DMS53 treated with DMSO at 0.1 percent for 48 hours (cell line): Measurements from ENCODE around the gene FYB1.

Experiments used
- DNase-seq: peaks from one replicate; lab custom pipeline; 2025; ENCODE audit not compliant: unreplicated experiment; lab: John Stamatoyannopoulos, UW

Gene FYB1

DNA sequence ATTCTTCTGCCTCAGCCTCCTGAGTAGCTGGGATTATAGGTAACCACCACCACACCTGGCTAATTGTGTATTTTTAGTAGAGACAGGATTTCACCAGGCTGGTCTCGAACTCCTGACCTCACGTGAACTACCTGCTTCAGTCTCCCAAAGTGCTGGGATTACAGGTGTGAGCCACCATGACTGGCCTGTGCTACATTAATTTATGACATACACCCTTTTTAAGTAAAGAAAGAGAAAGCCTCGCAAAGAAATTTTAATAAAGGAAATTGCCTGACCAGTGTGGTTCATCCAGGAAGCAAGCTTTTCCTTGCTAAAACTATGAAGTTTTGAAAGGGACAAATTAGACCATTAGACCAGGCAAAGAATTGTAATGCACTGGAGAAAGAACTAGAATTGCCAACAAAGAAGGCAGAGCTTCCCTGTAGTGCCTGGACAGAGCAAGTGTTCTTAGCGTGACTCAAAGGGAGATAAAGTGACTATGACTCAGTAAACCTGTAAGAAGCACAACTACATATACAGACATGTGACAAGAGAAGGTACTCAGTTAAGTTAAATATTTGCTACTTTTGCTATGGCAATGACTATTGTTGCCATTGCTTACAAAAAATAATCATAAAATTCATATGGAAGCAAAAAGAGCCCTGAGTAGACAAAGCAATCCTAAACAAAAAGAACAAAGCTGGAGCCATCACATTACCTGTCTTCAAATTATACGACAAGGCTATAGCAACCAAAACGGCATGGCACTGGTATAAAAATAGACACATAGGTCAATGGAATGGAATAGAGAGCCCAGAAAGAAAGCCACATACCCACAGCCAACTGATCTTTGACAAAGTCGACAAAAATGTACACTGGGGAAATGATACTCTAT lies 54.6 kb downstream of the FYB1 start:
- DNase-seq, result no peak

GRCh38 chr5:39164016-39164415 lies 55.3 kb downstream of the FYB1 start:
- DNase-seq, result no peak

DNA sequence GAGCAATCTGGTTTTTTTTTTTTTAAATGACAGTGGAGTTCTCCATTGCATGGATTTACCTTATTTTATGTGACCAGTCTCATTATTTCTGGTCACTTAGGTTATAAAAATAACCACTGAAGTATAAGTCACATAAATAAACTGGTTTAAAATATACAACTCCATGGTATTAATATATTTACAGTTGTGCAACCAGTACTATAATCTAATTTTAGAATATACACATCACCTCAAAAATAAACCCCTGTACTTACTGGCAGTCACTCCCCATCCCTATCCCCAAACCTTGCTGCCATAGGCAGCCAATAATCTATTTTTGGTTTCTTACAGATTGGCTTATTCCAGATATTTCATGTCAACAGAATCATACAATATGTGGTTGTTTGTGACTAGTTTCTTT lies 57.8 kb downstream of the FYB1 start:
- DNase-seq, result no peak

- no peak for DNase-seq
These were observed 58.7 kb downstream of the FYB1 start for GRCh38 chr5:39160576-39161213.

- DNase-seq, result no peak
These were observed 59.4 kb downstream of the FYB1 start for GRCh38 chr5:39159811-39160490.

DNA sequence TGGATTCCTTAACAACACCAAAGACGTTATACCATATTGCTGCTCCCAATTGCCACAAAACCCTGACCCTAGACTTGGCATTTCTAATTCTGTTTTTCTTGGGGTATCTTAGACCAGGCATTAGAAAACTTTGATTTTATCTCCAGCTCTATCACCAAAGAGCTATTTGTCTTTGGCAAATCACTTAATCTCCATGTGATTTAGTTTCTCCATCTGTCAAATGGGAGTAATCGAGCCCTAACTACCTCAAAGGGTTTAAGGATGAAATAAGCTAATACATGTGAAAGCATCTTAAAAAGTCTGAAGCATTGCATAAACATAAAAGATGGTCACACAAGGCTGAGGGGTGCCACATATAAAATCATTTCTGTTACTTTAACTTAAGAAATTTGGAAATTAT lies 60.6 kb downstream of the FYB1 start:
- no peak for DNase-seq

DNA sequence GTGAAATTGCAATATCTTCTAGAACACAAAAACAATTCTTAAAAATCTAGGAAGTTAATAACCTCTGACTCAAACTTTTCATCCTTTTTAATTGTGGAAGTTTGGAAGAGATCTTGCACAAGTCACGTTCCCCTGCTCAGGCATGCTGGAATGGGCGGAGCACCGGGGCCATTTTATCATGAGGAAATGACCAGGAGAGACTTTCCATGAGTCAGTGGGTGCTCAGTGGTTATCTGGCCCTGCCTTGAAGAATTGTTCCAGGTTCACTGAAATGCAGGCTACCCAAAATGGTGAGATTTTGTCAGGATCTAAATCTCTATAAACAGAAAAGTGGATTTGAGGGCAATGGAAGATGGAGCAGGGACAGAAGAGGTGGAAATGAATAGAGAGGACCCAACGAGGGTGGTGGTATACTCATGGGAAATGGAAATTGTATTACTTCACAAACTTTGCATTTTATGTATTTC lies 61.2 kb downstream of the FYB1 start:
- no peak for DNase-seq

GRCh38 chr5:39157701-39158100 lies 61.7 kb downstream of the FYB1 start:
- no peak for DNase-seq

DNA sequence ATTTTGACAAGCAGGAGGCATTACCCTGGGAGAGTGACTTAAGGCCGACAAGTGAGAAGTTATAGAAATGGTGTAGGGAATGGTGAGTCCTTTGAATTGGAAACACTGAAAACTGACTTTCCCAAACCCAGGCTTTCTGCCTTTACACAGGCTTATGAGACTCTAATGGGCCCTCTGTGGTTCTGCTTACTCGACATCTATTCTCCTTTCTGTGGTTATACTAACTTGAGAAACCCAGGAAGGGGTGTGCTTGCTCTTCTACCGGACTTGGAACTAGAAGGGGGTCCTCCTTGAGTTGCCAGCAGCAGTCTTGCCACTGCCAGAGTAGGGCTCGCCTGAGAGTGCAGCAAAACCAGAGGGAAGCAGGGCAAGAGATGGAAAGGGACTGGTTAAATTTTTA lies 63.3 kb downstream of the FYB1 start:
- DNase-seq, result no peak

DNA sequence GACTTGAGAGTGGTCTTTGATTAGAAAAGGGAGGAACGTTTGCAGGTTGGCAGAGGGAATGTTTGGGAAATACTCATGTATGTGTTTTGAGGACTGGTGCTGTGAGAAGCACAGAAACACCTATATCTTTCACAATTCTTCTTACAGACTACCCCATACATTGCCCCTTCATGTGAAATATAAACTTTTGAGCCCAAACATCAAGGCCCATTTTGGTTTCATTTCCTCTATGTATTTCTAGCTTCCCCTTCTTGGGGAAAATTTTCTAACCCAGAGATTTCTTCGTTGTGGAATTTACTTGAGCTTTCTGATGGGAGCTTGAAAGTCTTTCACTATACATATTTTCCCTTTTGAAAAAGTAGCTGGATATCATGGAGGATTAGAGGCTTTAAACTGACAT lies 67.6 kb downstream of the FYB1 start:
- DNase-seq, result no peak

DNA sequence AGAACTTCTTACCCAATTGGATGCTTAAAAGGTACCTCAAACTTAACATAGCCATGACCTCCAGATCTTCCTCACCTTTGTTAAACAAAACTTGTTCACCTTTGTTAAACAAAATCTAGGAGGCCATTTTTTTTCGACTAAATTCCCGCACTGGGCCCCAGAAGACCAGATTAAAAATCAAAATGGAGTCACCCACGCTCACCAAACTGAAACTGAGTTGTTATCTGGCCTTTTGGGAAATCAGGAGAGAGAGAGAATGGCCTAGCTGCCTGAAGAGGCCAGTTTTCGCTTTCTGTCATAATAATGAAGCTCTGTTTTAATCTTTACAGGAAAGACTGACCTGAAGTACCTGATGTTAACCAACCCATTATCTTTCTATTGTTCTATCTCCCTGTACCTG lies 69.4 kb downstream of the FYB1 start:
- DNase-seq, result no peak

DNA sequence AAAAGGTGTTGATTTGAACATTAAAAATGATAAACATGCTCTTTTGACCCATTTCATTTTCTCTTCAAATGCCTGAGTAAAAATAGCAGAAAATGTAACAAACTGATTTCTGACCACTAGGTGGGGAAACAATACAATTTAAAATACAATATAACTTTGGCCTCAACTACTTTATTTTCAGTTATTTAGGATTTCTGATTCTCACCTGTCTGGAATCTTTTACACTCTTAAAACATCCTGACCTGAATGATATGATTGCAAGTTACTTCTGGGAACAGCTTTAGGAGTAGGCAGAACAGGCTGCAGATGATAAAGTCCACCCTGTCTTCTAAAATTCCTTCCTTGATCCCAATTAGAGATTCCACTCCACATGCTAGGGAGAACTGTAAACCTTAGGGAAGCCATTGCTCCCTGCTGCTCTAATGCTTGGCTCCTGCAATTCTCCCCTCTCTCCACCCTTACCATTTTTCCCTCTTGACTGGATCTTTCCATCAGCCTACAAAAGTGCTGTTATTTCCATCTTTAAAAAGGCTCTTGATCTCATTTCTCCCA lies 70.3 kb downstream of the FYB1 start:
- DNase-seq, result peak; percentile 3

DNA sequence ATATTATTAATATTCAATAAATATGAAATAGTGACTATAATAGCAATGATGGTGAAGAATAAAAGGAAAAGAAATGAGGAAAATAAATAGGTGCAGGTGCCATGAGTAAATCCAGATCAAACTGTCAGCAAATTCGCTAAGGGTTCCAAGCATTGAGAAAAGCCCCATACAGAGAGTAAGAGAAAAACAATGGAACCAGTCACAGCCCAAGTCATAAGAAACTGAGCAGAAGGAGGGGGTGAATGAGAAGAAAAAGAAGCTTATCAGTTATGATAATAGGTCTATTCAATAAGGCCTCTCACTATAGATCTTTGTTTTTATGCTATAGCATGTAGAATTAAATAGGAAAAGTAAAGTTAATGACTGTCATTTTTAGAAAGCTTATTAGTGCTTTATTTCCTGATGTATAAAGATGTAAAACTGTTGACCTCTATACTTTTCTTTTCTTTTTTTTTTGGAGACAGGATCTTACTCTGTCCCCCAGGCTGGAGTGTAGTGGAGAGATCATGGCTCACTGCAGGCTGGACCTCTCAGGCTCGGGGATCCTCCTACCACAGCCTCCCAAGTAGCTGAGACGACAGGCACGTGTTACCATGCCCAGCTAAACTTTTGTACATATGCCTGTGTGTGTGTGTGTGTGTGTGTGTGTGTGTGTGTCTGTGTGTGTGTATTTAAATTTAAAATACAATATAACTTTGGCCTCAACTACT lies 72.4 kb downstream of the FYB1 start:
- DNase-seq, result no peak

DNA sequence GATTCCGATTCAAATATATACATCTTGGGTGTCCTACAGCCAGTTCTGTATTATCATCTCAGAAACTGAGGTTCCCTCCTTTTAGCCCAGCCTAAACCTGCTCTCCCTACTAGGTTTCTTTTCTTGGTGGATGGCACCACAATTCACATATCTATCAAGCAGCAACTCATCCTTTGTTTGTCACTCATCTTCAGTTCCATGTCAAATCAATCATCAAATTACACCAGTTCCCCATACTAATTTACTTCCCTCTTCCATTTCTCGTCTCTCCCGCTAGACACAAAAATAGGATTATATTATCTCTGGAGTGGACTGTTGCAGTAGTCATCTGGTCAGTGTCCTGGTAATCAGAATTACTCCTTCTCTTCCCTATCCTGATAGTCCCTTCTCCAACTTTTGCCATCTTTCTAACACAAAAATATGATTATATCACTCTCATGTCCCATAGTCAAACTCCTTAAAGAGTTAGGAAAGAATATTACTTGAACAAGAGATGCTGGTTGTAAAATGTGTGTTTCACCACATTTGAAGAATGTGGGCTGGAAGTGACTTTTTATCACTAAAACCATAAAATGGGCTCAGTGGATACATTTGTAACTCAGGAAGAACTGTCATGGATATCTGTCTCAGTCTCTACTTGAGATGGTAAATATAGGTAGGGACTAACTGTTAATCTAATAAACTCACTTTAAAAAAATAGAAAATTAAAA lies 76.1 kb downstream of the FYB1 start:
- DNase-seq, result no peak

GRCh38 chr5:39140558-39141168 lies 78.7 kb downstream of the FYB1 start:
- DNase-seq, result peak; percentile 17

- DNase-seq, result no peak
These were observed 80.5 kb downstream of the FYB1 start for GRCh38 chr5:39138892-39139291.

GRCh38 chr5:39137819-39138451 lies 81.4 kb downstream of the FYB1 start:
- no peak for DNase-seq

GRCh38 chr5:39137391-39137790 lies 82.0 kb downstream of the FYB1 start:
- DNase-seq, result no peak

GRCh38 chr5:39132792-39133191 lies 86.6 kb downstream of the FYB1 start:
- DNase-seq, result no peak

DNA sequence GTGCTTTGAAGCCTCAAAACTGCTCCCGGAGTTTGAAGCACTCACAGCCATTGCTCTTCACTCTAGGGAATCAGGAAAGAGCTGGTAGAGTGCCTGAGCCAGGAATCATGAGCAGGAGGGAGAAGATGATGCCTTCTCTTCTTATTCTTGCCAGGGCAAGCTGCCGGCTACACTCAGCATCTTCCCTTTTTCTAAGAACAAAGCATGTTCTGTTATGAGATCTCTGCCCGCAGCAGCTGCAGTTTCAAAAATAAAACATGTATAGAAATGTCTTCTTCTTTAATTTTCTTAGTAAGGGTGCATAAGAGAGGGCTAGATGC lies 87.3 kb downstream of the FYB1 start:
- DNase-seq, result no peak
